ENCODE results near the gene EPB41L4A.

- TF ChIP-seq GATA2 (IDR thresholded peaks at IDR 0.05; ENCODE audit: low read depth, low read length) (no peak), GATA3 (IDR thresholded peaks at IDR 0.05; ENCODE audit: low read depth, low read length) (no peak)
These were observed 103.1 kb downstream of the EPB41L4A start for GRCh38 chr5:112316006-112316405.

Data from SH-SY5Y (cell line).